ENCODE results near the gene KCTD20. TPM values are rescaled to one million over a fixed set of nuclear protein-coding genes. Genes with fewer than 3 reads are reported as not detected.

KCTD20 gene
- total RNA-seq, 1 donor from 2014 or later = 29.6 TPM

GRCh38 chr6:36517408-36517807 lies 74.6 kb downstream of the KCTD20 start:
- intact Hi-C loops (cut with DNase I) = no loop called here

GRCh38 chr6:36519352-36519751 lies 76.6 kb downstream of the KCTD20 start:
- DNase-seq (ENCODE audit: low spot score) = no peak
- intact Hi-C loops (cut with DNase I) = no loop called here

More at GRCh38 chr6:36517408-36517807, 74.6 kb downstream of the KCTD20 start:
- DNase-seq (ENCODE audit: low spot score) = no peak

GRCh38 chr6:36523451-36523850 lies 80.7 kb downstream of the KCTD20 start:
- DNase-seq (ENCODE audit: low spot score) = no peak
- intact Hi-C loops (cut with DNase I) = no loop called here

- intact Hi-C loops (cut with DNase I) = no loop called here
- no peak for DNase-seq (ENCODE audit: low spot score)
These were observed 81.2 kb downstream of the KCTD20 start for GRCh38 chr6:36523936-36524499.

GRCh38 chr6:36524871-36525270 lies 82.1 kb downstream of the KCTD20 start:
- intact Hi-C loops (cut with DNase I) = no loop called here
- DNase-seq (ENCODE audit: low spot score) = no peak

GRCh38 chr6:36525346-36525745 lies 82.5 kb downstream of the KCTD20 start:
- DNase-seq (ENCODE audit: low spot score) = no peak
- intact Hi-C loops (cut with DNase I) = no loop called here

- DNase-seq (ENCODE audit: low spot score) = no peak
These were observed 83.3 kb downstream of the KCTD20 start for GRCh38 chr6:36526066-36526465.

GRCh38 chr6:36533321-36533720 lies 90.5 kb downstream of the KCTD20 start:
- intact Hi-C loops (cut with DNase I) = no loop called here

More at GRCh38 chr6:36526066-36526465, 83.3 kb downstream of the KCTD20 start:
- intact Hi-C loops (cut with DNase I) = no loop called here

GRCh38 chr6:36536873-36537547 lies 94.2 kb downstream of the KCTD20 start:
- intact Hi-C loops (cut with DNase I) = no loop called here
- no peak for DNase-seq (ENCODE audit: low spot score)

More at GRCh38 chr6:36533321-36533720, 90.5 kb downstream of the KCTD20 start:
- DNase-seq (ENCODE audit: low spot score) = no peak

- no peak for DNase-seq (ENCODE audit: low spot score)
- intact Hi-C loops (cut with DNase I) = no loop called here
These were observed 97.2 kb downstream of the KCTD20 start for GRCh38 chr6:36539814-36540568.

Other genes with a start within 250 kb of the KCTD20 start
- 19.6 TPM for gene BRPF3, start 246.3 kb upstream of the KCTD20 start, total RNA-seq
- not detected for gene PNPLA1, start 172.9 kb upstream of the KCTD20 start, total RNA-seq
- gene BNIP5, start 106.1 kb upstream of the KCTD20 start, total RNA-seq = not detected
- 0.13 TPM for gene ETV7, start 55.3 kb upstream of the KCTD20 start, total RNA-seq
- 0.22 TPM for gene PXT1, start 146 bp upstream of the KCTD20 start, total RNA-seq
- gene STK38, start 104.5 kb downstream of the KCTD20 start, total RNA-seq = 31.6 TPM
- gene SRSF3, start 151.4 kb downstream of the KCTD20 start, total RNA-seq = 148 TPM
- gene CDKN1A, start 235.7 kb downstream of the KCTD20 start, total RNA-seq = 113 TPM

Data from cardiac septum (tissue), 1 donor.